ENCODE measurements around the gene SCN5A.

SCN5A gene

GRCh38 chr3:38521391-38521987 lies 128.0 kb downstream of the SCN5A start:
- peaks cover 33% of the 10 kb centered on the region for H3K4me1 Mint-ChIP-seq
- no peak overlapping the region for H3K4me3 Mint-ChIP-seq
- ATAC-seq (replicated peaks; ENCODE audit: extremely low read depth, poor library complexity, severe bottlenecking) (no peak), DNase-seq (ENCODE audit: low spot score in 2 of 2) (peak; percentile 33 to 43)
- no peak overlapping the region for H3K27ac Mint-ChIP-seq (ENCODE audit: low read depth)
- H3K9me3 Mint-ChIP-seq, result no peaks in the 10 kb centered on the region
- H3K27me3 Mint-ChIP-seq, result no peaks in the 10 kb centered on the region
- H3K36me3 Mint-ChIP-seq (ENCODE audit: insufficient read depth), result peaks cover 25% of the 10 kb centered on the region

- H3K36me3 Mint-ChIP-seq (ENCODE audit: insufficient read depth), result peaks cover 20% of the 10 kb centered on the region
Measured at GRCh38 chr3:38519651-38520050, 129.8 kb downstream of the SCN5A start.

DNA sequence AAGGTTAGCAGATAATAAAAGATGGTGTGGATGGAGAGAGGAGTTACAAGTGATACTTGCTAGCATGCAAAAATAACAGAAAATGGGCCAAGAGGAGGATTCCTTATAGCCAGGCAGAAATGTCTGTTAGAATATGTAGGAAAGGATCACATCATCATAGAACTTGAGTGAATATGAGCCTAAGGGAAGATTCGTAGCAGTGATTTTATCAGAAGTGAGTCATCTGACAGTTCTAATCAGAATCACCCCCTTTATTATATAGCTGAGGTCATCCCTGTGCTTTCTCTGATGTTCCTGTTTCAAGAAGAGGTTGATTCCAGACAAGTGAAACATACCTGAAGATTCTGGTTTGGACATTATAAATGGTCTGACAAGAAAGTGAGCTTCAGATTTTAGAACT lies 130.5 kb downstream of the SCN5A start:
- H3K36me3 Mint-ChIP-seq (ENCODE audit: insufficient read depth), result peaks cover 15% of the 10 kb centered on the region
- no peaks in the 10 kb centered on the region for H3K9me3 Mint-ChIP-seq
- no peaks in the 10 kb centered on the region for H3K27me3 Mint-ChIP-seq
- peak overlapping the region; percentile 76 for H3K27ac Mint-ChIP-seq (ENCODE audit: low read depth)
- peak overlapping the region; percentile 60 for H3K4me3 Mint-ChIP-seq
- H3K4me1 Mint-ChIP-seq, result peaks cover 33% of the 10 kb centered on the region
- no peak for DNase-seq (ENCODE audit: low spot score in 2 of 2)
- ATAC-seq (replicated peaks; ENCODE audit: extremely low read depth, poor library complexity, severe bottlenecking), result no peak

More at GRCh38 chr3:38519651-38520050, 129.8 kb downstream of the SCN5A start:
- ATAC-seq (replicated peaks; ENCODE audit: extremely low read depth, poor library complexity, severe bottlenecking) (peak; percentile 83), DNase-seq (ENCODE audit: low spot score in 2 of 2) (no peak)
- Mint-ChIP-seq H3K27ac (ENCODE audit: low read depth) (peak overlapping the region; percentile 76), H3K4me3 (peak overlapping the region; percentile 60), H3K27me3 (no peaks in the 10 kb centered on the region), H3K4me1 (peaks cover 33% of the 10 kb centered on the region), H3K9me3 (no peaks in the 10 kb centered on the region)

DNA sequence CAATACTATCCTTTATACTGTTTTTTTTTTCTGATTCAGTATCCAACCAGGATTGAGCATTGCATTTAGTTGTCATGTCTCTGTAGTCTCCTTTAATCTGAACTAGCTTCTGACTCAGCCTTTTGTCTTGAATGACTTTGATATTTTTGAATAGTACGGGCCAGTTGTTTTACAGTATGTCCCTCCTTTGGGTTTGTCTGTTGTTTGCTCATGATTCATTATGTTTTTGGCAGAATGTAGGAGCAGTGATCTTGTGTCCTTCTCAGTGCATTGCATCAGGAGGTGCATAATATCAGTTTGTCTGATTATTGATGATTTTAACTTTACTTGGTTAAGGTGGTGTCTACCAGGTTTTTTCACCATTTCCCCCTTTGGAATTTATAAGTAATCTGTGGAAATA lies 132.8 kb downstream of the SCN5A start:
- Mint-ChIP-seq H3K27me3 (no peaks in the 10 kb centered on the region), H3K9me3 (no peaks in the 10 kb centered on the region), H3K4me1 (peaks cover 32% of the 10 kb centered on the region), H3K27ac (ENCODE audit: low read depth) (no peak overlapping the region), H3K4me3 (no peak overlapping the region), H3K36me3 (ENCODE audit: insufficient read depth) (peaks cover 14% of the 10 kb centered on the region)
- DNase-seq (ENCODE audit: low spot score in 2 of 2) (no peak), ATAC-seq (replicated peaks; ENCODE audit: extremely low read depth, poor library complexity, severe bottlenecking) (no peak)

- no peaks in the 10 kb centered on the region for H3K27me3 Mint-ChIP-seq
- no peak for ATAC-seq (replicated peaks; ENCODE audit: extremely low read depth, poor library complexity, severe bottlenecking)
Measured at GRCh38 chr3:38515367-38515766, 134.1 kb downstream of the SCN5A start.

GRCh38 chr3:38511546-38511945 lies 137.9 kb downstream of the SCN5A start:
- Mint-ChIP-seq H3K4me3 (no peak overlapping the region), H3K27ac (ENCODE audit: low read depth) (no peak overlapping the region), H3K9me3 (no peaks in the 10 kb centered on the region), H3K4me1 (no peaks in the 10 kb centered on the region), H3K27me3 (no peaks in the 10 kb centered on the region), H3K36me3 (ENCODE audit: insufficient read depth) (peaks cover 23% of the 10 kb centered on the region)
- ATAC-seq (replicated peaks; ENCODE audit: extremely low read depth, poor library complexity, severe bottlenecking), result no peak
- no peak for DNase-seq (ENCODE audit: low spot score in 2 of 2)

More at GRCh38 chr3:38515367-38515766, 134.1 kb downstream of the SCN5A start:
- DNase-seq (ENCODE audit: low spot score in 2 of 2), result no peak
- peaks cover 12% of the 10 kb centered on the region for H3K36me3 Mint-ChIP-seq (ENCODE audit: insufficient read depth)
- peaks cover 19% of the 10 kb centered on the region for H3K4me1 Mint-ChIP-seq
- H3K4me3 Mint-ChIP-seq, result no peak overlapping the region
- H3K27ac Mint-ChIP-seq (ENCODE audit: low read depth), result no peak overlapping the region
- no peaks in the 10 kb centered on the region for H3K9me3 Mint-ChIP-seq

DNA sequence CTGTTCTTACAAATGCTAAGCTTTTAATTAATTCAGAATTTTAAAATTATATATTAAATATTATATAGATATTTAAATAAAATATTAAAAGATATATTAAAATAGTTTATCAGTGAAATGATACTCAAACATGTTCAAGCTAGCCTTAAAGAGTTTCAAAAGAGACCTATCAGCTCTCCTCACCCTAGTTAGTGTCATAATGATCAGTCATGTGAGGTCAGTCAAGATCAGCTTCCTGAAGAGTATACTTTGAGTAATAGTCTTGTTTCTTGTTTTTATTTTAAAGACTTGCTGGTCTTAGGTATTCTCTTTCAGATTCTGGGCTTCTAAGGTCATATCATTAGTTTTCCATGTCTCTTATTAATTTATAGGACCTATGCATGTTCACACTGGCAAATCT lies 138.9 kb downstream of the SCN5A start:
- no peak for DNase-seq (ENCODE audit: low spot score in 2 of 2)
- no peaks in the 10 kb centered on the region for H3K27me3 Mint-ChIP-seq
- H3K4me1 Mint-ChIP-seq, result no peaks in the 10 kb centered on the region
- no peak overlapping the region for H3K4me3 Mint-ChIP-seq
- ATAC-seq (replicated peaks; ENCODE audit: extremely low read depth, poor library complexity, severe bottlenecking), result no peak
- no peak overlapping the region for H3K27ac Mint-ChIP-seq (ENCODE audit: low read depth)
- H3K36me3 Mint-ChIP-seq (ENCODE audit: insufficient read depth), result peaks cover 28% of the 10 kb centered on the region
- H3K9me3 Mint-ChIP-seq, result no peaks in the 10 kb centered on the region

DNA sequence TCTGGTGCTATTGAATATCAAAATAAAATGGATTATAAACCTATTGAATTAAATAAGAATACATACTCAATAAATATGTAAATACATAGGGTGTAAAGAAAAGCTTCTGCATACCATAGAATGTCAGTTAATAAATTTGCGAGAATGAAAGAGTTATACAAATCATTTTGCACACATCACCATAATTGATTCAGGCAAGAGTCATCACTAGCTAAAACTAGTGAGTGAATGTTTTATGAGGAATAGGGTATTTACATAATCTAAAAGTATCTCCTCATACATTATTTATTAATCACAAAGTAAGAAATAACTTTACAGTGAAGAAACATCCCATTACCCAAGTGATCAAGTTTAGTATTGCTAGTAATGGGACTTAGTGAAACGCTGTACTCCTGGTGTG lies 139.8 kb downstream of the SCN5A start:
- no peaks in the 10 kb centered on the region for H3K9me3 Mint-ChIP-seq
- peaks cover 30% of the 10 kb centered on the region for H3K36me3 Mint-ChIP-seq (ENCODE audit: insufficient read depth)
- H3K27ac Mint-ChIP-seq (ENCODE audit: low read depth), result no peak overlapping the region
- H3K27me3 Mint-ChIP-seq, result no peaks in the 10 kb centered on the region
- no peaks in the 10 kb centered on the region for H3K4me1 Mint-ChIP-seq
- H3K4me3 Mint-ChIP-seq, result no peak overlapping the region
- DNase-seq (ENCODE audit: low spot score in 2 of 2) (no peak), ATAC-seq (replicated peaks; ENCODE audit: extremely low read depth, poor library complexity, severe bottlenecking) (no peak)

GRCh38 chr3:38507120-38507519 lies 142.4 kb downstream of the SCN5A start:
- no peak for DNase-seq (ENCODE audit: low spot score in 2 of 2)
- no peak overlapping the region for H3K4me3 Mint-ChIP-seq
- peaks cover 36% of the 10 kb centered on the region for H3K36me3 Mint-ChIP-seq (ENCODE audit: insufficient read depth)
- no peaks in the 10 kb centered on the region for H3K4me1 Mint-ChIP-seq
- no peaks in the 10 kb centered on the region for H3K27me3 Mint-ChIP-seq
- no peaks in the 10 kb centered on the region for H3K9me3 Mint-ChIP-seq
- no peak overlapping the region for H3K27ac Mint-ChIP-seq (ENCODE audit: low read depth)
- ATAC-seq (replicated peaks; ENCODE audit: extremely low read depth, poor library complexity, severe bottlenecking), result no peak

DNA sequence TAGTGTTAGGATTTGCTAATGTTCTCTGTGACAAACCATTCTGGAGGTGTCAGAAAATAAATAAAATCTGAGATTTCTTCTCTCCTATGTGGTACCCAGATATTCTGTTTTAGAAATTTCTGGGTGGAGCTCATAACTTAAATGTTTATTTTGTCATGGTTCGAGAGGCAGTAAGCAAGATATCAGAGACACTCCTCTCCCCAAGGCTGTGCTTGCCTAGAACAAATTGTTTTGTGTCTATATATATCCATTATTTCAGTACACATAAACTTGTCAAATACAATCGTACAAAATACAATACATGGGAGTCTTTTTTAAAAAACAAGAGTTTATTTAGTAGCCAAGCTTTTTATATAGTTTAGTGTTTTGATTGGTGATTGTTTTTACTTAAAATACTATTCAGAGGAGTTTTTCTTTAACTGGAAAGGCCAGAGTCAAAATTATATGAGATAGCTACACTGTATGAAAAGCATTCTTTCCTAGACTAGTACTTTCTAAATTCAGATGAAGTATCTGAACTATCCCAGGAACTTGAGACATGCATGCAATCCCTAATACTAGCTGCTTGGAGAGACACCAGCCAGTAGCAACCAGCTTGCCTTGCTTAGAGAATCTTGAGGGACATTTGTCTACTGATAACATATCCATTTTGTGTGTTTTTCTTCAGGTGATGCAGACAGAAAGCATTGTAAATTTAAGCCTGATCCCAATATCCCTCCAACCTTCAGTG lies 148.6 kb downstream of the SCN5A start:
- Mint-ChIP-seq H3K4me1 (peaks cover 28% of the 10 kb centered on the region), H3K9me3 (no peaks in the 10 kb centered on the region)

More for the DNA sequence above, 148.6 kb downstream of the SCN5A start:
- ATAC-seq (replicated peaks; ENCODE audit: extremely low read depth, poor library complexity, severe bottlenecking) (no peak), DNase-seq (ENCODE audit: low spot score in 2 of 2) (no peak)
- peaks cover 38% of the 10 kb centered on the region for H3K36me3 Mint-ChIP-seq (ENCODE audit: insufficient read depth)
- H3K4me3 Mint-ChIP-seq, result no peak overlapping the region
- no peak overlapping the region for H3K27ac Mint-ChIP-seq (ENCODE audit: low read depth)
- no peaks in the 10 kb centered on the region for H3K27me3 Mint-ChIP-seq

Data from central memory CD8-positive, alpha-beta T cell (primary cell).